GM23338 (cell line): ENCODE measurements around the gene CLRN2. TPM values are rescaled to one million over a fixed set of nuclear protein-coding genes. Genes with fewer than 3 reads are reported as not detected.

ENCODE experiments used
- ATAC-seq: fragments of 200-7000 bp; cut with Tn5 transposase; 3 replicates; pipeline ENCODE4 v1.9.1; 2020
- DNase-seq: peaks from one replicate; pipeline ENCODE4 v3.0.0-alpha.2; 2015; ENCODE audit warnings: low spot score
- H2AFZ ChIP-seq: fragments of 200-600 bp; sonication (generic); 2 replicates; pipeline ENCODE4 v1.8.0; 2016; ENCODE audit warnings: antibody characterized with exemption, mild to moderate bottlenecking, moderate library complexity
- H3F3A ChIP-seq: fragments of 200-600 bp; sonication (generic); replicated peaks from 2 replicates; pipeline ENCODE4 v1.8.0; 2017; ENCODE audit warnings: antibody characterized with exemption, mixed run types, low read depth
- H3K27ac ChIP-seq: fragments of 200-600 bp; sonication (generic); 2 replicates; pipeline ENCODE4 v1.6.1; 2016; ENCODE audit warnings: low read depth
- H3K27me3 ChIP-seq: fragments of 200-600 bp; sonication (generic); 2 replicates; pipeline ENCODE4 v1.8.0; 2016; ENCODE audit warnings: mild to moderate bottlenecking, mixed run types, moderate library complexity; ENCODE audit not compliant: insufficient read depth
- H3K36me3 ChIP-seq: fragments of 200-600 bp; sonication (generic); 2 replicates; pipeline ENCODE4 v1.8.0; 2016; ENCODE audit warnings: mild to moderate bottlenecking; ENCODE audit not compliant: insufficient read depth
- H3K4me1 ChIP-seq: fragments of 200-600 bp; sonication (generic); 2 replicates; pipeline ENCODE4 v1.8.0; 2016; ENCODE audit warnings: mild to moderate bottlenecking, moderate library complexity; ENCODE audit not compliant: insufficient read depth
- H3K4me2 ChIP-seq: fragments of 200-600 bp; sonication (generic); 2 replicates; pipeline ENCODE4 v1.7.1; 2017; ENCODE audit warnings: mixed run types
- H3K4me3 ChIP-seq: fragments of 200-600 bp; sonication (generic); 2 replicates; pipeline ENCODE4 v1.6.1; 2016; ENCODE audit warnings: mixed run types
- H3K79me2 ChIP-seq: fragments of 200-600 bp; sonication (generic); replicated peaks from 2 replicates; pipeline ENCODE4 v1.8.0; 2017; ENCODE audit warnings: mild to moderate bottlenecking; ENCODE audit not compliant: insufficient read depth
- H3K9me2 ChIP-seq: fragments of 200-600 bp; sonication (generic); 2 replicates; pipeline ENCODE4 v1.8.0; 2017; ENCODE audit not compliant: insufficient read depth
- H4K20me1 ChIP-seq: fragments of 200-600 bp; sonication (generic); replicated peaks from 2 replicates; pipeline ENCODE4 v1.8.0; 2017; ENCODE audit warnings: mild to moderate bottlenecking; ENCODE audit not compliant: insufficient read depth
- H3K27ac Mint-ChIP-seq: 2 replicates; pipeline ENCODE4 v1.8.0; 2020; ENCODE audit warnings: inconsistent platforms, mild to moderate bottlenecking, moderate library complexity, mixed read lengths
- H3K27me3 Mint-ChIP-seq: 3 replicates; pipeline ENCODE4 v1.8.0; 2022; ENCODE audit warnings: low read depth, mild to moderate bottlenecking, moderate library complexity, mixed read lengths, inconsistent platforms; ENCODE audit not compliant: insufficient read depth, poor library complexity
- H3K36me3 Mint-ChIP-seq: 3 replicates; pipeline ENCODE4 v1.8.0; 2021; ENCODE audit warnings: low read depth, mild to moderate bottlenecking, inconsistent platforms, moderate library complexity, mixed read lengths
- H3K4me1 Mint-ChIP-seq: 3 replicates; pipeline ENCODE4 v1.8.0; 2020; ENCODE audit warnings: mild to moderate bottlenecking, inconsistent platforms, mixed read lengths
- H3K4me3 Mint-ChIP-seq: 3 replicates; pipeline ENCODE4 v1.8.0; 2021; ENCODE audit warnings: moderate library complexity, mild to moderate bottlenecking, inconsistent platforms, mixed read lengths
- H3K9me3 Mint-ChIP-seq: 3 replicates; pipeline ENCODE4 v1.8.0; 2020; ENCODE audit warnings: moderate library complexity, mild to moderate bottlenecking, inconsistent platforms, mixed read lengths
- ETS1 ChIP-seq: IDR thresholded peaks from 2 replicates; pipeline ENCODE4 v1.6.1; 2016; ENCODE audit warnings: antibody characterized with exemption
- EZH2 ChIP-seq: fragments of 200-600 bp; sonication (generic); IDR thresholded peaks from one replicate; pipeline ENCODE4 v1.8.0; 2017; ENCODE audit warnings: antibody characterized with exemption, mild to moderate bottlenecking, low read depth; ENCODE audit not compliant: unreplicated experiment
- EZH2phosphoT487 ChIP-seq: fragments of 200-600 bp; sonication (generic); IDR thresholded peaks from one replicate; pipeline ENCODE4 v1.8.1; 2018; ENCODE audit warnings: antibody characterized with exemption; ENCODE audit not compliant: unreplicated experiment
- STAT1 ChIP-seq: IDR thresholded peaks from one replicate; pipeline ENCODE4 v1.6.1; 2016; ENCODE audit warnings: antibody characterized with exemption; ENCODE audit not compliant: unreplicated experiment
- ZNF462 ChIP-seq: fragments of 250-450 bp; sonication (Bioruptor Pico); IDR thresholded peaks from 2 replicates; pipeline ENCODE4 v1.5.0; 2020; ENCODE audit warnings: mild to moderate bottlenecking, moderate library complexity
- polyA plus RNA-seq: library from polyadenylated mRNA; unstranded; fragments of >200 nt; fragmentation: Nextera tagmentation; extraction: Ambion mirVana; gene quantifications from 2 replicates; pipeline ENCODE4 v1.2.1, GENCODE V29; 2016
- total RNA-seq: library from RNA; depleted of rRNA; stranded (reverse); fragments of >200 nt; shearing (Covaris generic); gene quantifications from 2 replicates; pipeline ENCODE4 v1.2.3, GENCODE V29; 2014

The CLRN2 gene
- total and polyA plus RNA-seq, 2 experiments from 2014 or later: not detected

DNA sequence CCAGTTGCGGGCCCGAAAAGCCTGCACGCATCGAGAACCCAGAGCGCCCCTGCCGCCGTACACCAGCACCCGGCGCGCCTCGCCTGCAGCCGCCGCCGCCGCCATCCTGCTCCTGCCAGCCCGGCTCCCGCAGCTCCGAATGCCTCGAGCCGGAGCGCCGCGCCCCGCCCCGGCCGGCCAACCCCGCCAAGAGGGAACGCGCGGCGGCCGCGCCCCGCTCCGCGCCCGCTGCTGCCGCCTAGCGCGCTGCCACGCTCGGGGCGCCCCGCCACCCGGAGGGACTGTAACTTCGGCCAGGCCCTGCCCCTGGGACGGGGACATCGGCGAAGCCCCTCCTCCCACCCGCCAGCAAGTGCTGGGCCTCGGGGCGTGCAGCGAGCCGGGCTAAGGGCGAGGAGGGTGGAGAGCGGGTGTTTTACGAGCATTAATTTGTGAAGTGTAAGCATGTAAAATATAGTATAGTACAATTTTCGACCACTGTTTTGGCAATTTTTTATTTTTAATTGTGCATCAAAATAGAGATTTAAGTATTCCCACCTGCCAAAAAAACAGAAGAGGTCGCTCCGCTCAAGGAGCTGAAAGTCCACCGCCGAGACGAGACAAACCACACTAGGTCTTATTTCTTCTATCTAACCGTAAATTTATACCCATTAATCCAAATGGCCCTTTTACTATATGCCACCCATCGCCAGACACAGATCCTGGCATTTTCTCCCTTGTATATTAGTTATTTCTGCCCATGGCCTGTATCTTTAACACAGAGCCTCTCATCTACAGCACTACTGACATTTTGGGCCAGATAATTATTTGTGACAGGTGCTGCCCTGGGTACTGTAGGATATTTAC is 2.8 kb upstream of the CLRN2 start, which contains the start of gene QDPR (continued):
- no peak for TF ChIP-seq ZNF462 (CRISPR knock-in tag)
- no peak for TF ChIP-seq EZH2
- no peak for TF ChIP-seq ETS1
- TF ChIP-seq EZH2phosphoT487: no peak

DNA sequence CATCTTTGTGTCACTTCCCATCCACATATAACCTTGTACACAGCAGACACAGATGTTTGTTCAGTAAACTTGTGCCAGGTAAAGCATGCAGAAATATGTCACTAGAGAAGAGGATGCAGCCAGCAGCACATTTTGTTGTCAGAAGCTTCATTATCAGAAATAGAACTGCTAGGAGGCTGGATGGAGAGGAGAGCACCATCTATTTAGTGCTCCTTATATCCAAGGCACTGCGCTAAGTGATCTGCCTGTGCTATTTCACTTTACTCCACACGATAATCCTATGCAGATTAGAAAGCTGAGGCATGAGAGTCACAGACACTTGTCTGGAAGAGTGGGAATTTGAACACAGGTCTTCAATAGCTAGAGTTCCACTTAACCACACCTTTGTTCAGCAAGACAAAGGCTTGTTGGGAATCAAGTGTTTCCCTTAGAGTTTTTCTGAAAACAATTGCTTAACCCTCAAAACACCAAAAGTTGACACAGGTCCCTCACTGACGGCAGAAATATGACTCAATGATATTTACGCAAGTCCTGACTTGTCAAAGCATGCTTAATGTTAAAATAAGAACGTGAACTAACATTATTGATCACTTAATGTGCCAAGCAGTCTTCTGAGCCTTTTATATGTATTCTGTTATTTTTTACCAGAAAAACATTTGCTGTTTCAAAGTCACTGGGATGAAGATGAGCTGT is 1.8 kb upstream of the CLRN2 start:
- peak overlapping the region; percentile 85; the same call in 1 of the 2 replicates for H3K4me3 ChIP-seq
- H3K4me1 Mint-ChIP-seq: peaks cover 48% of the 10 kb centered on the region
- peaks cover 14% of the 10 kb centered on the region for H3K36me3 Mint-ChIP-seq
- H3K9me3 Mint-ChIP-seq: no peaks in the 10 kb centered on the region
- H3K4me3 Mint-ChIP-seq: peak overlapping the region; percentile 67
- no peaks in the 10 kb centered on the region for H3K9me2 ChIP-seq
- no peak for ATAC-seq
- H4K20me1 ChIP-seq: no peaks in the 10 kb centered on the region; the same call in none of the 2 replicates
- H3K79me2 ChIP-seq: peaks cover 16% of the 10 kb centered on the region
- H3K4me1 ChIP-seq: peaks cover 43% of the 10 kb centered on the region
- H3K27me3 ChIP-seq: 0 out of 2 replicates have a peak, but pooled peaks cover 5% of the 10 kb centered on the region
- peak overlapping the region; percentile 99 for H3K4me2 ChIP-seq
- no peak for DNase-seq
- 0 out of 2 replicates have a peak, but pooled peaks cover 5% of the 10 kb centered on the region for H3F3A ChIP-seq
- H3K27ac ChIP-seq: no peak overlapping the region
- H3K27ac Mint-ChIP-seq: no peak overlapping the region
- peaks cover 8% of the 10 kb centered on the region for H3K27me3 Mint-ChIP-seq
- no peak overlapping the region for H2AFZ ChIP-seq
- H3K36me3 ChIP-seq: no peaks in the 10 kb centered on the region
- no peak for TF ChIP-seq ZNF462 (CRISPR knock-in tag)
- no peak for TF ChIP-seq STAT1
